ENCODE results near the gene DIAPH2. TPM values are rescaled to one million over a fixed set of nuclear protein-coding genes. Genes with fewer than 3 reads are reported as not detected.

Gene DIAPH2
- total RNA-seq, 1 experiment from 2014 or later, result 10.9 TPM

DNA sequence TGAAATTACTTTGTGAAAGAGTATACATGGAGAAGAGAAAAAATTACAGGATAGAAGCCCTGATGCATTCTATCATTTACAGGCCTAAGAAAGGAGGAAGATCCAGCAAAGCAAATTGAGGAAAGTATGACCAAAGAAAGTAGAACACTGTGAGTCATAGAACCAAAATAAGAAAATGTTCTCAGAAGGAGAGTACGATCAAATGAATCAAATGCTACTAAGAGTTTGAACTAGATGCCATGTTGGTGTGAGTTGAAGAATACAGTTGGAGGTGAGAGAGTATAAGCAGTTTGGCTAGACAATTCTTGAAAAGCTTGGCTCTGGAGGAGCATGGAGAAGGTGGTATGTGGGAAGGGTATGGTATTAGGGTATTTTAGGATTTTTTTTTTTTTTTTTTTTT is 360.8 kb downstream of the DIAPH2 start:
- Histone ChIP-seq H3K27me3 (ENCODE audit: insufficient read depth, low read length) (no peaks in the 10 kb centered on the region), H3K9ac (ENCODE audit: low read length) (no peak overlapping the region), H4K20me1 (ENCODE audit: insufficient read depth) (no peaks in the 10 kb centered on the region; the same call in 1 of the 2 replicates), H3K4me3 (replicated peaks in 1 of 2; ENCODE audit: low read depth in 1 of 2, low read length in 2 of 2) (no peak overlapping the region), H3K9me2 (ENCODE audit: insufficient read depth) (no peaks in the 10 kb centered on the region), H3K4me1 (ENCODE audit: control insufficient read depth in 1 of 2, insufficient read depth in 2 of 2, low read length in 2 of 2) (no peaks in the 10 kb centered on the region), H3K36me3 (ENCODE audit: control insufficient read depth in 1 of 2, insufficient read depth in 2 of 2, low read length in 2 of 2) (no peaks in the 10 kb centered on the region), H3K79me2 (ENCODE audit: insufficient read depth, low read length) (no peaks in the 10 kb centered on the region), H3K9me3 (ENCODE audit: control insufficient read depth in 1 of 2, insufficient read depth in 1 of 2, low read depth in 1 of 2, low read length in 2 of 2) (no peaks in the 10 kb centered on the region), H3K4me2 (ENCODE audit: low read length) (no peak overlapping the region), H3K27ac (ENCODE audit: low read depth, low read length) (no peak overlapping the region), H2AFZ (ENCODE audit: low read depth, low read length, poor library complexity, severe bottlenecking) (no peak overlapping the region)
- no TSS peak for BruUV-seq (replicated peaks)
- intact Hi-C loops (cut with micrococcal nuclease), result no loop called here
- ChIA-PET CTCF (no interaction called here), RAD21 (ENCODE audit: low non-redundant PET in 1 of 2, low total read pairs in 2 of 2, uncharacterized antibody in 2 of 2, unreplicated experiment in 2 of 2) (no interaction called here), POLR2A (no interaction called here)
- TF ChIP-seq CBX3 (IDR thresholded peaks at IDR 0.05; ENCODE audit: low read depth) (no peak), POLR2A (IDR thresholded peaks at IDR 0.05; ENCODE audit: borderline replicate concordance, extremely low read depth, insufficient read depth, insufficient read length) (no peak)
- DNase-seq (ENCODE audit: low read depth, low spot score), result no peak
- ATAC-seq, result no peak

- Histone ChIP-seq H3K4me2 (ENCODE audit: low read length) (no peak overlapping the region), H3K27me3 (ENCODE audit: insufficient read depth, low read length) (no peaks in the 10 kb centered on the region), H3K9ac (ENCODE audit: low read length) (no peak overlapping the region), H3K9me3 (ENCODE audit: control insufficient read depth in 1 of 2, insufficient read depth in 1 of 2, low read depth in 1 of 2, low read length in 2 of 2) (no peaks in the 10 kb centered on the region), H3K79me2 (ENCODE audit: insufficient read depth, low read length) (no peaks in the 10 kb centered on the region), H3K4me3 (replicated peaks in 1 of 2; ENCODE audit: low read depth in 1 of 2, low read length in 2 of 2) (no peak overlapping the region), H3K9me2 (ENCODE audit: insufficient read depth) (no peaks in the 10 kb centered on the region), H3K4me1 (ENCODE audit: control insufficient read depth in 1 of 2, insufficient read depth in 2 of 2, low read length in 2 of 2) (no peaks in the 10 kb centered on the region), H3K27ac (ENCODE audit: low read depth, low read length) (no peak overlapping the region), H4K20me1 (ENCODE audit: insufficient read depth) (no peaks in the 10 kb centered on the region; the same call in 1 of the 2 replicates), H2AFZ (ENCODE audit: low read depth, low read length, poor library complexity, severe bottlenecking) (no peak overlapping the region), H3K36me3 (ENCODE audit: control insufficient read depth in 1 of 2, insufficient read depth in 2 of 2, low read length in 2 of 2) (no peaks in the 10 kb centered on the region)
- no TSS peak for BruUV-seq (replicated peaks)
- POLR2A ChIA-PET, result no interaction called here
- CTCF ChIA-PET, result no interaction called here
- no peak for DNase-seq (ENCODE audit: low read depth, low spot score)
- TF ChIP-seq CTCF (IDR thresholded peaks at IDR 0.05 in 2 of 3, conservative IDR thresholded peaks at IDR 0.05 in 1 of 3; ENCODE audit: borderline replicate concordance in 1 of 3, insufficient read depth in 1 of 3, low read depth in 2 of 3, low read length in 2 of 3) (no peak), SIN3A (IDR thresholded peaks at IDR 0.05; ENCODE audit: low read depth) (no peak), REST (IDR thresholded peaks at IDR 0.05; ENCODE audit: low read depth) (no peak), EZH2 (IDR thresholded peaks at IDR 0.05) (no peak), CEBPB (IDR thresholded peaks at IDR 0.05; ENCODE audit: low read depth) (no peak)
- intact Hi-C loops (cut with micrococcal nuclease), result no loop called here
- RAD21 ChIA-PET (ENCODE audit: low non-redundant PET in 1 of 2, low total read pairs in 2 of 2, uncharacterized antibody in 2 of 2, unreplicated experiment in 2 of 2), result no interaction called here
- ATAC-seq, result no peak
These were observed 362.2 kb downstream of the DIAPH2 start for GRCh38 chrX:97046867-97047266.

All from HCT116 (cell line).